K562 (cell line): Measurements from ENCODE around the gene AMDHD1. TPM values are rescaled to one million over a fixed set of nuclear protein-coding genes. Genes with fewer than 3 reads are reported as not detected.

Experiments
- ATAC-seq: fragments of 200-7000 bp; cut with Tn5 transposase; 3 replicates; pipeline ENCODE4 v1.9.1; 2020; ENCODE audit warnings: moderate library complexity
- BruUV-seq: library from RNA; stranded (reverse); fragments of 400-500 nt; replicated peaks from 2 replicates; lab custom pipeline; 2021; lab: Mats Ljungman, UMichigan
- CTCF ChIA-PET: fragments of 300-600 bp; formaldehyde crosslinking; extraction: SDS; loops from one replicate; lab custom pipeline; 2021; ENCODE audit warnings: low intra/inter-chr PET ratio; lab: Yijun Ruan, JAX
- POLR2A ChIA-PET: fragments of 300-600, 350-650 bp; sonication (Branson Sonifier 250); formaldehyde crosslinking; extraction: SDS; loops from one replicate; lab custom pipeline; 2021; ENCODE audit warnings: antibody characterized with exemption, inconsistent platforms; lab: Yijun Ruan, JAX
- DNase-seq, 4 experiments: peaks; one replicate each; pipeline versions ENCODE4 v3.0.0 to v3.0.0-alpha.2; 2011 to 2018; ENCODE audit warnings: low spot score in 3 of 4, mixed read lengths in 3 of 4; ENCODE audit errors: extremely low read depth in 1 of 4
- FAIRE-seq: peaks from 2 replicates; lab custom pipeline; 2011; peaks lifted over from hg19 to GRCh38; lab: Jason Lieb, UNC
- H2AFZ ChIP-seq: 2 replicates; pipeline ENCODE4 v1.6.0; 2011; ENCODE audit warnings: low read depth, low read length, control low read depth, inconsistent platforms
- H3K27ac ChIP-seq: fragments of 200-600 bp; 3 replicates; pipeline ENCODE4 v1.8.0; 2011; ENCODE audit warnings: low read depth, mild to moderate bottlenecking, control low read depth, inconsistent platforms, low read length, moderate library complexity, mixed read lengths; ENCODE audit errors: extremely low read depth
- H3K27me3 ChIP-seq, 2 experiments: fragments of 300-600 bp in 1 of 2; 2 replicates in 1 of 2; 3 replicates in 1 of 2; pipeline versions ENCODE4 v1.6.0 to v1.8.0; 2011; ENCODE audit warnings: inconsistent platforms in 2 of 2, low read length in 2 of 2, mild to moderate bottlenecking in 1 of 2, mixed read lengths in 1 of 2, moderate library complexity in 1 of 2; ENCODE audit not compliant: control insufficient read depth in 2 of 2, insufficient read depth in 2 of 2
- H3K36me3 ChIP-seq: fragments of 300-600 bp; 3 replicates; pipeline ENCODE4 v1.8.0; 2011; ENCODE audit warnings: mild to moderate bottlenecking, low read length, inconsistent platforms; ENCODE audit not compliant: control insufficient read depth, insufficient read depth
- H3K4me1 ChIP-seq, 2 experiments: fragments of 200-600 bp in 1 of 2; replicated peaks in 1 of 2; 2 replicates in 1 of 2; 3 replicates in 1 of 2; pipeline versions ENCODE4 v1.5.1 to v1.8.0; 2011; ENCODE audit warnings: inconsistent platforms in 2 of 2, low read length in 2 of 2, mild to moderate bottlenecking in 1 of 2, mixed read lengths in 1 of 2, moderate library complexity in 1 of 2; ENCODE audit not compliant: control insufficient read depth in 2 of 2, insufficient read depth in 2 of 2
- H3K4me2 ChIP-seq: 2 replicates; pipeline ENCODE4 v1.6.1; 2011; ENCODE audit warnings: low read length, control low read depth, inconsistent platforms, mixed read lengths; ENCODE audit not compliant: insufficient read depth
- H3K4me3 ChIP-seq: fragments of 200-600 bp; sonication (generic), shearing (Covaris generic); 2 replicates; pipeline ENCODE4 v1.5.1; 2016; ENCODE audit warnings: control low read depth, inconsistent platforms
- H3K79me2 ChIP-seq: fragments of 200-600 bp; 3 replicates; pipeline ENCODE4 v1.8.0; 2011; ENCODE audit warnings: low read length, inconsistent platforms; ENCODE audit not compliant: control insufficient read depth, insufficient read depth
- H3K9ac ChIP-seq, 2 experiments: 2 replicates each; pipeline versions ENCODE4 v1.6.0 to v1.6.1; 2011; ENCODE audit warnings: low read depth in 2 of 2, low read length in 2 of 2, control low read depth in 1 of 2, inconsistent platforms in 1 of 2, mild to moderate bottlenecking in 1 of 2, mixed read lengths in 1 of 2; ENCODE audit not compliant: insufficient read depth in 1 of 2
- H3K9me1 ChIP-seq: one replicate; pipeline ENCODE4 v1.6.0; 2011; ENCODE audit warnings: inconsistent platforms, mild to moderate bottlenecking, low read length, moderate library complexity; ENCODE audit not compliant: control insufficient read depth, insufficient read depth
- H3K9me3 ChIP-seq: replicated peaks from 2 replicates; pipeline ENCODE4 v1.5.1; 2011; ENCODE audit warnings: low read depth, low read length, inconsistent platforms; ENCODE audit not compliant: control insufficient read depth, insufficient read depth
- H4K20me1 ChIP-seq: replicated peaks from 2 replicates; pipeline ENCODE4 v1.6.1; 2011; ENCODE audit warnings: low read length, inconsistent platforms, mixed read lengths; ENCODE audit not compliant: control insufficient read depth, insufficient read depth
- CTCFL ChIP-seq: IDR thresholded peaks from 2 replicates; pipeline ENCODE4 v1.6.1; 2011; ENCODE audit warnings: borderline replicate concordance, low read depth, mild to moderate bottlenecking, moderate library complexity, low read length; ENCODE audit not compliant: insufficient read depth, poor library complexity, severe bottlenecking
- FOXA3 ChIP-seq, 2 experiments: fragments of 450-650 bp in 1 of 2; sonication (generic) in 1 of 2; formaldehyde crosslinking; IDR thresholded peaks in 1 of 2; conservative IDR thresholded peaks in 1 of 2; 2 replicates each; pipeline versions ENCODE4 v1.4.0 to v1.8.0; 2020 to 2022; ENCODE audit warnings: mild to moderate bottlenecking in 2 of 2, missing genetic modification reagents in 1 of 2
- KDM4B ChIP-seq, 2 experiments: fragments of 450-650 bp in 1 of 2; sonication (generic) in 1 of 2; IDR thresholded peaks; 2 replicates each; pipeline ENCODE4 v1.6.1; 2016 to 2017; ENCODE audit warnings: borderline replicate concordance in 2 of 2, antibody characterized with exemption in 1 of 2, low read depth in 1 of 2, mild to moderate bottlenecking in 1 of 2
- PTTG1 ChIP-seq: fragments of 450-650 bp; IDR thresholded peaks from 2 replicates; pipeline ENCODE4 v1.6.1; 2016; ENCODE audit warnings: low read depth, mild to moderate bottlenecking, missing genetic modification characterization, missing compliant biosample characterization
- RAD21 ChIP-seq, 2 experiments: fragments of 250-450 bp in 1 of 2; fragments of 450-650 bp in 1 of 2; sonication (Bioruptor Pico) in 1 of 2; formaldehyde crosslinking in 1 of 2; IDR thresholded peaks in 1 of 2; conservative IDR thresholded peaks in 1 of 2; 2 replicates each; pipeline versions ENCODE4 v1.4.0 to v1.8.0; 2020 to 2022; ENCODE audit warnings: mild to moderate bottlenecking in 2 of 2, moderate library complexity in 1 of 2
- SOX6 ChIP-seq: fragments of 450-650 bp; IDR thresholded peaks from 2 replicates; pipeline ENCODE4 v1.6.1; 2014; ENCODE audit warnings: mild to moderate bottlenecking
- TCFL5 ChIP-seq: fragments of 250-450 bp; sonication (Bioruptor Pico); conservative IDR thresholded peaks from 2 replicates; pipeline ENCODE4 v1.6.1; 2021; ENCODE audit warnings: mild to moderate bottlenecking, moderate library complexity, matching md5 sums
- ZNF398 ChIP-seq: fragments of 250-450 bp; sonication (Bioruptor Pico); IDR thresholded peaks from 2 replicates; pipeline ENCODE4 v1.8.0; 2021; ENCODE audit warnings: moderate library complexity, mild to moderate bottlenecking, inconsistent platforms
- WGBS: fragments of 100-300 bp; shearing (Covaris generic); methylation state at CpG from one replicate; pipeline ENCODE4 v1.1.6; 2016; ENCODE audit warnings: low coverage, mixed read lengths; ENCODE audit not compliant: insufficient coverage; ENCODE audit errors: missing lambda C conversion rate; 5-methylcytosine and 5-hydroxymethylcytosine counted together
- in situ Hi-C: fragments of 300-500 bp; cut with MboI; formaldehyde crosslinking; loops from 4 replicates; pipeline ENCODE4 v1.15.0; 2018; ENCODE audit warnings: inconsistent platforms, mixed read lengths
- intact Hi-C: fragments of 100-400 bp; cut with micrococcal nuclease; formaldehyde crosslinking; loops from 2 replicates; pipeline ENCODE4 v1.14.2; 2022
- polyA plus RNA-seq, 8 experiments: library from polyadenylated mRNA; depleted of rRNA in 4 of 8; stranded (reverse) in 5 of 8; unstranded in 3 of 8; fragments of >200 nt; fragmentation: Nextera tagmentation in 2 of 8; fragmentation: Illumina TruSeq in 1 of 8; extraction: Ambion mirVana in 2 of 8; extraction: Trizol in 1 of 8; gene quantifications; 2 replicates each; pipeline versions ENCODE4 v1.2.1 to v1.2.3, GENCODE V29; 2011 to 2014; ENCODE audit warnings: inconsistent platforms in 1 of 8, missing spikeins in 1 of 8
- total RNA-seq, 7 experiments: library from RNA; depleted of rRNA in 6 of 7; stranded (reverse); fragments of >200 nt in 6 of 7; fragmentation: Illumina TruSeq in 2 of 7; extraction: Trizol in 2 of 7; gene quantifications; 2 replicates each; pipeline versions ENCODE4 v1.2.1 to v1.2.3, GENCODE V29; 2011 to 2021; ENCODE audit warnings: low replicate concordance in 1 of 7

The AMDHD1 gene
- total and polyA plus RNA-seq, 9 of the 15 experiments (the other 6 are each of a cell fraction or from before 2014, with no cell fraction given), result not detected

GRCh38 chr12:95998611-95999286 is 55.6 kb downstream of the AMDHD1 start:
- Histone ChIP-seq H3K79me2 (no peaks in the 10 kb centered on the region), H2AFZ (no peak overlapping the region), H3K4me3 (no peak overlapping the region), H3K4me1 (peaks cover 0 to 5% of the 10 kb centered on the region in 2 experiments; a peak in 1 of 5 replicates), H3K9ac (no peak overlapping the region), H3K36me3 (0 out of 3 replicates have a peak, but pooled peaks cover 2% of the 10 kb centered on the region), H3K9me1 (no peaks in the 10 kb centered on the region), H4K20me1 (no peaks in the 10 kb centered on the region), H3K9me3 (no peaks in the 10 kb centered on the region), H3K4me2 (no peak overlapping the region), H3K27me3 (peaks cover 0 to 16% of the 10 kb centered on the region in 2 experiments; a peak in 3 of 5 replicates), H3K27ac (no peak overlapping the region)
- in situ Hi-C loops, result no loop called here
- intact Hi-C loops, result loop anchor here (1.0 to 10.0 kb wide), 5 partner anchors 60 to 416 kb away; no protein-coding TSS in a partner anchor
- POLR2A ChIA-PET, result interaction anchor here (1.0 to 1.7 kb wide), 2 partner anchors 9 to 20 kb away, joined by 3 to 4 read pairs; no protein-coding TSS in a partner anchor
- FAIRE-seq (peak; percentile 94), ATAC-seq (peak; percentile 97), DNase-seq (peak; percentile 20 to 61 (median 44))
- CTCF ChIA-PET, result no interaction called here
- WGBS, result 1% methylated on average over 7 of the region's 7 CpGs
- BruUV-seq, result no TSS peak
- no peak for TF ChIP-seq KDM4B (IDR thresholded peaks at IDR 0.05; ENCODE audit: borderline replicate concordance in 2 of 2, low read depth in 1 of 2)
- no peak for TF ChIP-seq SOX6
- no peak for TF ChIP-seq TCFL5 (CRISPR knock-in tag)
- TF ChIP-seq ZNF398 (CRISPR knock-in tag), result no peak
- peak; percentile 80 for TF ChIP-seq RAD21 (CRISPR knock-in tag; conservative IDR thresholded peaks at IDR 0.05 in 1 of 2, IDR thresholded peaks at IDR 0.05 in 1 of 2)
- peak; percentile 42 to 54; a peak in 2 of 4 replicates for TF ChIP-seq FOXA3 (CRISPR knock-in tag; conservative IDR thresholded peaks at IDR 0.05 in 1 of 2, IDR thresholded peaks at IDR 0.05 in 1 of 2)
- no peak for TF ChIP-seq PTTG1 (tag)
- peak; percentile 14 for TF ChIP-seq CTCFL
